GM18951 (cell line): ENCODE data around the gene BTD.

Source experiments
- POLR2A ChIP-seq: IDR thresholded peaks from 4 replicates; pipeline ENCODE4 v1.6.1; 2011; ENCODE audit warnings: mild to moderate bottlenecking; ENCODE audit not compliant: insufficient read length, insufficient read depth; ENCODE audit errors: extremely low read depth
- in situ Hi-C: fragments of 300-500 bp; cut with MboI; formaldehyde crosslinking; loops from one replicate; pipeline ENCODE4 v1.12.0; 2022; ENCODE audit warnings: low sequenced_read_pairs, mixed read lengths, inconsistent platforms; ENCODE audit not compliant: unreplicated experiment

Gene BTD

GRCh38 chr3:15647611-15648167 is 46.1 kb downstream of the BTD start:
- TF ChIP-seq POLR2A = peak; percentile 30
- in situ Hi-C loops = no loop called here

- TF ChIP-seq POLR2A = no peak
- in situ Hi-C loops = no loop called here
These were observed 47.8 kb downstream of the BTD start for GRCh38 chr3:15649341-15649740.

GRCh38 chr3:15649858-15650257 is 48.3 kb downstream of the BTD start:
- in situ Hi-C loops = no loop called here
- no peak for TF ChIP-seq POLR2A

GRCh38 chr3:15651396-15651795 is 49.9 kb downstream of the BTD start:
- no peak for TF ChIP-seq POLR2A
- in situ Hi-C loops = no loop called here

GRCh38 chr3:15653321-15653720 is 51.8 kb downstream of the BTD start:
- no peak for TF ChIP-seq POLR2A
- in situ Hi-C loops = no loop called here

- in situ Hi-C loops = no loop called here
- no peak for TF ChIP-seq POLR2A
These were observed 52.6 kb downstream of the BTD start for GRCh38 chr3:15654127-15654526.

GRCh38 chr3:15654891-15655290 is 53.3 kb downstream of the BTD start:
- TF ChIP-seq POLR2A = no peak
- in situ Hi-C loops = no loop called here

GRCh38 chr3:15656342-15656741 is 54.8 kb downstream of the BTD start:
- in situ Hi-C loops = no loop called here
- TF ChIP-seq POLR2A = no peak

GRCh38 chr3:15657016-15657415 is 55.5 kb downstream of the BTD start:
- TF ChIP-seq POLR2A = no peak
- in situ Hi-C loops = no loop called here

GRCh38 chr3:15659254-15659975 is 57.9 kb downstream of the BTD start:
- no peak for TF ChIP-seq POLR2A
- in situ Hi-C loops = no loop called here

GRCh38 chr3:15660055-15660935 is 58.8 kb downstream of the BTD start:
- no peak for TF ChIP-seq POLR2A
- in situ Hi-C loops = no loop called here

- TF ChIP-seq POLR2A = no peak
- in situ Hi-C loops = no loop called here
These were observed 62.6 kb downstream of the BTD start for GRCh38 chr3:15664144-15664543.

GRCh38 chr3:15665510-15666150 is 64.1 kb downstream of the BTD start:
- no peak for TF ChIP-seq POLR2A
- in situ Hi-C loops = no loop called here
